ENCODE results near the gene VEGFB. TPM values are rescaled to one million over a fixed set of nuclear protein-coding genes. Genes with fewer than 3 reads are reported as not detected.

The VEGFB gene
- total RNA-seq, 1 experiment from 2014 or later, result 101 TPM

DNA sequence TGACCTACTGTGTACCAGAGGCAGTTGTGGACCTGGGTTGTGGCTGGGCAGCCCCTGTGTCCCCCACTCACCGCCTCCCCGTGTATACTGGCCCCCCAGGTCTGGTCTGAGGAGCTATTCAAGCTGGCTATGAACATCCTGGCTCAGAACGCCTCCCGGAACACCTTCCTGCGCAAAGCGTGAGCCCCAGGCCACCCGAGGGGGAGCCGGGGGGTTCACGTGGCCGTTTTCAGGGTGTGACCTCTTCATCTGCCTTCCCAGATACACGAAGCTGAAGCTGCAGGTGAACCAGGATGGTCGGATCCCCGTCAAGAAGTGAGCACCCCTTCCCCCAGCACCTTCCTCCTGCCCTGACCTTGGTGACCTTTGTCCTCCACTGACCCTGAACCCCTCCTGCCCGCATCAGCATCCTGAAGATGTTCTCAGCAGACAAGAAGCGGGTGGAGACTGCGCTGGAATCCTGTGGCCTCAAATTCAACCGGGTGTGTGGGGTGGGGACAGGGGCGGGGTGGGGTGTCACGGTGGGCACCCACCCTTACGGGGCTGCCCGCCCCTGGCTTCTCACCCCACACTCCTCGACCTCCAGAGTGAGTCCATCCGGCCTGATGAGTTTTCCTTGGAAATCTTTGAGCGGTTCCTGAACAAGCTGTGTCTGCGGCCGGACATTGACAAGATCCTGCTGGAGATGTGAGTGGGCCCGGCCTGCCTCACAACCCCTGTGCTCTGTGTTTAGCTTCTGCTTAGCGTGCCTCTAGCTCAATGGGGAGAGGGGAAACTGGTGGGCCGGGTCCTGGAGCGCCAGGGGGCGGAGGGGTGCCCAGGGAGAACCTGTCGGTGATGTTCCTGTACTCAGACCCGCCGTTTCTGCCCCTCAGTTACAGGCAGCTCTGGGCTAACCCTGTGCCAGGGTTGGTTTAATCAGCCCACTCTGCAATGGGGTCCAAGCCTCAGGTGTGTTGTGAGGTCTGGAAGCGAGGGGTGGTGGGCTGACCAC, 21.0 kb downstream of the VEGFB start:
- Histone ChIP-seq H3K4me1 (ENCODE audit: control insufficient read depth, insufficient read depth, low read length) (peaks cover 13% of the 10 kb centered on the region), H3K36me3 (ENCODE audit: control insufficient read depth, insufficient read depth, low read length) (peaks cover 3% of the 10 kb centered on the region; the same call in 1 of the 2 replicates), H3K4me3 (ENCODE audit: low read depth in 2 of 2, low read length in 2 of 2) (no peak overlapping the region), H3K9me3 (ENCODE audit: control insufficient read depth, insufficient read depth, low read depth, low read length) (no peaks in the 10 kb centered on the region), H3K27ac (ENCODE audit: low read length) (no peak overlapping the region), H3K27me3 (ENCODE audit: control insufficient read depth, insufficient read depth, low read length) (no peaks in the 10 kb centered on the region)
- ChIA-PET POLR2A (interaction anchor here (0.5 kb wide), 1 partner anchor 22 kb away, joined by 8 read pairs; no protein-coding TSS in a partner anchor), CTCF (no interaction called here)
- DNase-seq (ENCODE audit: low read depth, low spot score) (no peak), ATAC-seq (no peak)
- TF ChIP-seq POLR2AphosphoS5 (IDR thresholded peaks at IDR 0.05; ENCODE audit: low read depth, low read length) (no peak), TCF7L2 (IDR thresholded peaks at IDR 0.05; ENCODE audit: low read depth, low read length) (no peak), SIN3A (IDR thresholded peaks at IDR 0.05; ENCODE audit: borderline replicate concordance, insufficient read depth, low read depth, low read length) (no peak)
- TF ChIP-seq, protein P1, sequence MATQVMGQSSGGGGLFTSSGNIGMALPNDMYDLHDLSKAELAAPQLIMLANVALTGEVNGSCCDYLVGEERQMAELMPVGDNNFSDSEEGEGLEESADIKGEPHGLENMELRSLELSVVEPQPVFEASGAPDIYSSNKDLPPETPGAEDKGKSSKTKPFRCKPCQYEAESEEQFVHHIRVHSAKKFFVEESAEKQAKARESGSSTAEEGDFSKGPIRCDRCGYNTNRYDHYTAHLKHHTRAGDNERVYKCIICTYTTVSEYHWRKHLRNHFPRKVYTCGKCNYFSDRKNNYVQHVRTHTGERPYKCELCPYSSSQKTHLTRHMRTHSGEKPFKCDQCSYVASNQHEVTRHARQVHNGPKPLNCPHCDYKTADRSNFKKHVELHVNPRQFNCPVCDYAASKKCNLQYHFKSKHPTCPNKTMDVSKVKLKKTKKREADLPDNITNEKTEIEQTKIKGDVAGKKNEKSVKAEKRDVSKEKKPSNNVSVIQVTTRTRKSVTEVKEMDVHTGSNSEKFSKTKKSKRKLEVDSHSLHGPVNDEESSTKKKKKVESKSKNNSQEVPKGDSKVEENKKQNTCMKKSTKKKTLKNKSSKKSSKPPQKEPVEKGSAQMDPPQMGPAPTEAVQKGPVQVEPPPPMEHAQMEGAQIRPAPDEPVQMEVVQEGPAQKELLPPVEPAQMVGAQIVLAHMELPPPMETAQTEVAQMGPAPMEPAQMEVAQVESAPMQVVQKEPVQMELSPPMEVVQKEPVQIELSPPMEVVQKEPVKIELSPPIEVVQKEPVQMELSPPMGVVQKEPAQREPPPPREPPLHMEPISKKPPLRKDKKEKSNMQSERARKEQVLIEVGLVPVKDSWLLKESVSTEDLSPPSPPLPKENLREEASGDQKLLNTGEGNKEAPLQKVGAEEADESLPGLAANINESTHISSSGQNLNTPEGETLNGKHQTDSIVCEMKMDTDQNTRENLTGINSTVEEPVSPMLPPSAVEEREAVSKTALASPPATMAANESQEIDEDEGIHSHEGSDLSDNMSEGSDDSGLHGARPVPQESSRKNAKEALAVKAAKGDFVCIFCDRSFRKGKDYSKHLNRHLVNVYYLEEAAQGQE (IDR thresholded peaks at IDR 0.05; ENCODE audit: insufficient read depth in 1 of 2, low read depth in 2 of 2, low read length in 1 of 2), result no peak
- TF ChIP-seq, protein P2, sequence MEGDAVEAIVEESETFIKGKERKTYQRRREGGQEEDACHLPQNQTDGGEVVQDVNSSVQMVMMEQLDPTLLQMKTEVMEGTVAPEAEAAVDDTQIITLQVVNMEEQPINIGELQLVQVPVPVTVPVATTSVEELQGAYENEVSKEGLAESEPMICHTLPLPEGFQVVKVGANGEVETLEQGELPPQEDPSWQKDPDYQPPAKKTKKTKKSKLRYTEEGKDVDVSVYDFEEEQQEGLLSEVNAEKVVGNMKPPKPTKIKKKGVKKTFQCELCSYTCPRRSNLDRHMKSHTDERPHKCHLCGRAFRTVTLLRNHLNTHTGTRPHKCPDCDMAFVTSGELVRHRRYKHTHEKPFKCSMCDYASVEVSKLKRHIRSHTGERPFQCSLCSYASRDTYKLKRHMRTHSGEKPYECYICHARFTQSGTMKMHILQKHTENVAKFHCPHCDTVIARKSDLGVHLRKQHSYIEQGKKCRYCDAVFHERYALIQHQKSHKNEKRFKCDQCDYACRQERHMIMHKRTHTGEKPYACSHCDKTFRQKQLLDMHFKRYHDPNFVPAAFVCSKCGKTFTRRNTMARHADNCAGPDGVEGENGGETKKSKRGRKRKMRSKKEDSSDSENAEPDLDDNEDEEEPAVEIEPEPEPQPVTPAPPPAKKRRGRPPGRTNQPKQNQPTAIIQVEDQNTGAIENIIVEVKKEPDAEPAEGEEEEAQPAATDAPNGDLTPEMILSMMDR (IDR thresholded peaks at IDR 0.05), result no peak
- in situ Hi-C loops (cut with HindIII; ENCODE audit: low pct_unique_long_range_greater_than_20kb, low sequenced_read_pairs), result no loop called here
- intact Hi-C loops (cut with micrococcal nuclease; ENCODE audit: unreplicated experiment), result no loop called here
- no TSS peak for BruUV-seq (replicated peaks)

- no peak overlapping the region for H3K4me3 ChIP-seq (ENCODE audit: low read depth in 2 of 2, low read length in 2 of 2)
These were observed 21.9 kb downstream of the VEGFB start for GRCh38 chr11:64256300-64256699.

More at GRCh38 chr11:64256300-64256699, 21.9 kb downstream of the VEGFB start:
- H3K4me1 ChIP-seq (ENCODE audit: control insufficient read depth, insufficient read depth, low read length), result peaks cover 8% of the 10 kb centered on the region
- ATAC-seq (no peak), DNase-seq (ENCODE audit: low read depth, low spot score) (no peak)
- ChIA-PET CTCF (no interaction called here), POLR2A (no interaction called here)
- intact Hi-C loops (cut with micrococcal nuclease; ENCODE audit: unreplicated experiment), result no loop called here
- H3K36me3 ChIP-seq (ENCODE audit: control insufficient read depth, insufficient read depth, low read length), result peaks cover 3% of the 10 kb centered on the region; the same call in 1 of the 2 replicates
- in situ Hi-C loops (cut with HindIII; ENCODE audit: low pct_unique_long_range_greater_than_20kb, low sequenced_read_pairs), result no loop called here
- H3K27me3 ChIP-seq (ENCODE audit: control insufficient read depth, insufficient read depth, low read length), result no peaks in the 10 kb centered on the region
- no TSS peak for BruUV-seq (replicated peaks)
- TF ChIP-seq SIN3A (IDR thresholded peaks at IDR 0.05; ENCODE audit: borderline replicate concordance, insufficient read depth, low read depth, low read length) (no peak), TCF7L2 (IDR thresholded peaks at IDR 0.05; ENCODE audit: low read depth, low read length) (no peak), POLR2AphosphoS5 (IDR thresholded peaks at IDR 0.05; ENCODE audit: low read depth, low read length) (no peak)
- TF ChIP-seq, protein P1 (IDR thresholded peaks at IDR 0.05; ENCODE audit: insufficient read depth in 1 of 2, low read depth in 2 of 2, low read length in 1 of 2), result no peak
- TF ChIP-seq, protein P2 (IDR thresholded peaks at IDR 0.05), result no peak
- H3K27ac ChIP-seq (ENCODE audit: low read length), result no peak overlapping the region
- H3K9me3 ChIP-seq (ENCODE audit: control insufficient read depth, insufficient read depth, low read depth, low read length), result no peaks in the 10 kb centered on the region

Data from Panc1 (cell line).